Measurements from ENCODE around the gene DHX16. TPM values are rescaled to one million over a fixed set of nuclear protein-coding genes. Genes with fewer than 3 reads are reported as not detected.

The DHX16 gene
- total and polyA plus RNA-seq, 2 of the 8 experiments (the other 6 are each of a cell fraction or from before 2014, with no cell fraction given): 27.4 to 44.4 TPM

DNA sequence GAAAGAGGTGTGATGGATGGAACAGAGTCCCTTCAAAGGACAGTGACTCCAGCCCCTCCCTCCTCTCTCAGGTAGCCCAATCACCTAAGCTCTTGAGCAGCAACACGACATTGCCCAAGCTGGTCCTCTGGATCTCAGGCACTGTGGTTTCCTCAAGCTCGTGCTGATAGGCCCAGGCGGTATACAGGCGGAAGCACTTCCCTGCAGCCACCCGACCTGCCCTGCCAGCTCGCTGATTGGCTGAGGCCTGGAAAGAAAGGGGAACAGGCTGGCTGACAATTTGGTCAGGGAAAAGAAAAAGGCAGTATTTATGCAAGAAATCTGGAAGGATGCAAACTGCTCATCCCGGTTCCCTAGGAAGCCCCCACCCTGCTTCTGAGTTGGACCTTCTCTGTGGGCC is 16.3 kb downstream of the DHX16 start:
- peaks cover 16 to 73% (median 62%) of the 10 kb centered on the region in 4 experiments for H3K36me3 ChIP-seq (ENCODE audit: control insufficient read depth in 2 of 4, insufficient read depth in 4 of 4, low read length in 3 of 4)
- POLR2A ChIA-PET (ENCODE audit: partially characterized antibody): interaction anchor here (1.0 to 8.1 kb wide), 9 partner anchors 7 to 67 kb away, joined by 3 to 50 read pairs (median 4); partner anchors contain the start of genes ATAT1, DHX16 and MDC1

More for the DNA sequence above, 16.3 kb downstream of the DHX16 start:
- no peak overlapping the region for H3K4ac ChIP-seq (replicated peaks; ENCODE audit: insufficient read length, low read depth, low read length)
- FAIRE-seq (no peak), DNase-seq (ENCODE audit: low read depth in 1 of 2, low spot score in 2 of 2) (no peak)
- H3K79me2 ChIP-seq (ENCODE audit: control insufficient read depth in 1 of 2, insufficient read depth in 2 of 2, low read length in 2 of 2): no peaks in the 10 kb centered on the region
- no peak overlapping the region for H3K18ac ChIP-seq (ENCODE audit: extremely low read depth, low read length)
- no peaks in the 10 kb centered on the region for H3K9me3 ChIP-seq (ENCODE audit: insufficient read depth in 2 of 2, low read depth in 1 of 2, low read length in 1 of 2)
- no peak overlapping the region for H3K14ac ChIP-seq (ENCODE audit: insufficient read length)
- CTCF ChIA-PET (ENCODE audit: partially characterized antibody): interaction anchor here (1.5 to 2.0 kb wide), 2 partner anchors 10 to 13 kb away, joined by 3 to 10 read pairs; no protein-coding TSS in a partner anchor
- H4K5ac ChIP-seq (ENCODE audit: insufficient read length, low read depth, low read length): no peak overlapping the region
- no peak overlapping the region for H2BK15ac ChIP-seq (ENCODE audit: low read length)
- no peak overlapping the region for H3K9ac ChIP-seq (replicated peaks in 1 of 4; ENCODE audit: extremely low read depth in 1 of 4, low read depth in 3 of 4, low read length in 3 of 4)
- H3K23me2 ChIP-seq (ENCODE audit: low read depth, low read length): no peaks in the 10 kb centered on the region
- H3K27me3 ChIP-seq (replicated peaks in 1 of 4; ENCODE audit: control insufficient read depth in 3 of 4, extremely low read depth in 1 of 4, insufficient read depth in 3 of 4, low read length in 3 of 4): no peaks in the 10 kb centered on the region
- H2AFZ ChIP-seq (ENCODE audit: low read length): no peak overlapping the region
- no peak overlapping the region for H2BK12ac ChIP-seq (ENCODE audit: low read depth, low read length)
- H3K4me2 ChIP-seq (ENCODE audit: insufficient read depth in 1 of 2, low read depth in 2 of 2, low read length in 2 of 2): no peak overlapping the region
- H3K4me1 ChIP-seq (replicated peaks in 1 of 4; ENCODE audit: control insufficient read depth in 3 of 4, insufficient read depth in 4 of 4, low read length in 3 of 4): no peaks in the 10 kb centered on the region
- no peak overlapping the region for H3K27ac ChIP-seq (ENCODE audit: low read depth, low read length)
- H4K91ac ChIP-seq (replicated peaks; ENCODE audit: insufficient read length, low read length): no peak overlapping the region
- H3K23ac ChIP-seq (ENCODE audit: insufficient read length): no peak overlapping the region
- H4K20me1 ChIP-seq (replicated peaks in 1 of 2; ENCODE audit: control insufficient read depth in 1 of 2, insufficient read depth in 2 of 2, low read length in 2 of 2): peaks cover 3 to 6% of the 10 kb centered on the region in 2 experiments
- no peak overlapping the region for H2AK5ac ChIP-seq (ENCODE audit: low read depth, low read length)
- no peak overlapping the region for H2BK5ac ChIP-seq (ENCODE audit: low read depth, low read length)
- WGBS, 2 experiments (ENCODE audit: extremely low coverage in 1 of 2, insufficient coverage in 1 of 2, insufficient read length in 1 of 2, insufficient replicate concordance in 2 of 2, low coverage in 1 of 2, low lambda C conversion rate in 2 of 2, missing lambda C conversion rate in 1 of 2): 95% methylated on average over 7 of the region's 7 CpGs; no CpG with 5 or more reads in 1 of the 2 experiments
- H3K79me1 ChIP-seq (ENCODE audit: low read depth, low read length): no peaks in the 10 kb centered on the region
- TF ChIP-seq MAFK (IDR thresholded peaks at IDR 0.05; ENCODE audit: low read depth, low read length) (no peak), CHD2 (IDR thresholded peaks at IDR 0.05; ENCODE audit: low read length) (no peak), TAF1 (IDR thresholded peaks at IDR 0.05; ENCODE audit: low read depth, low read length) (no peak)
- TF ChIP-seq, protein P1, sequence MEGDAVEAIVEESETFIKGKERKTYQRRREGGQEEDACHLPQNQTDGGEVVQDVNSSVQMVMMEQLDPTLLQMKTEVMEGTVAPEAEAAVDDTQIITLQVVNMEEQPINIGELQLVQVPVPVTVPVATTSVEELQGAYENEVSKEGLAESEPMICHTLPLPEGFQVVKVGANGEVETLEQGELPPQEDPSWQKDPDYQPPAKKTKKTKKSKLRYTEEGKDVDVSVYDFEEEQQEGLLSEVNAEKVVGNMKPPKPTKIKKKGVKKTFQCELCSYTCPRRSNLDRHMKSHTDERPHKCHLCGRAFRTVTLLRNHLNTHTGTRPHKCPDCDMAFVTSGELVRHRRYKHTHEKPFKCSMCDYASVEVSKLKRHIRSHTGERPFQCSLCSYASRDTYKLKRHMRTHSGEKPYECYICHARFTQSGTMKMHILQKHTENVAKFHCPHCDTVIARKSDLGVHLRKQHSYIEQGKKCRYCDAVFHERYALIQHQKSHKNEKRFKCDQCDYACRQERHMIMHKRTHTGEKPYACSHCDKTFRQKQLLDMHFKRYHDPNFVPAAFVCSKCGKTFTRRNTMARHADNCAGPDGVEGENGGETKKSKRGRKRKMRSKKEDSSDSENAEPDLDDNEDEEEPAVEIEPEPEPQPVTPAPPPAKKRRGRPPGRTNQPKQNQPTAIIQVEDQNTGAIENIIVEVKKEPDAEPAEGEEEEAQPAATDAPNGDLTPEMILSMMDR (IDR thresholded peaks at IDR 0.05; ENCODE audit: control extremely low read depth in 1 of 3, insufficient read depth in 1 of 3, low read depth in 1 of 3, low read length in 3 of 3): no peak
- H2BK120ac ChIP-seq (replicated peaks; ENCODE audit: low read depth, low read length): no peak overlapping the region
- H3K56ac ChIP-seq (replicated peaks; ENCODE audit: insufficient read length, low read depth, low read length): no peak overlapping the region
- H4K8ac ChIP-seq (ENCODE audit: extremely low read depth, insufficient read depth, low read length): no peak overlapping the region
- no peak overlapping the region for H3K4me3 ChIP-seq (ENCODE audit: extremely low read depth in 1 of 4, insufficient read depth in 2 of 4, low read depth in 3 of 4, low read length in 4 of 4)
- H2BK20ac ChIP-seq (ENCODE audit: low read length): no peak overlapping the region

Data from H1 (cell line).